Gastrocnemius medialis (tissue), 4 donors: ENCODE measurements around the gene UGT1A5. TPM values are rescaled to one million over a fixed set of nuclear protein-coding genes. Genes with fewer than 3 reads are reported as not detected.

Experiments used
- ATAC-seq, 2 donors: fragments of 150-250 bp; one replicate each; pipeline ENCODE4 v1.9.1; 2016
- DNase-seq, 2 donors: peaks; one replicate each; pipeline ENCODE4 v3.0.0-alpha.2; 2019
- H3K27ac ChIP-seq, 4 donors: fragments of 200-600 bp; sonication (generic); 1 replicate in 1 of 4; 2 replicates in 3 of 4; pipeline ENCODE4 v1.5.1; 2016 to 2018; ENCODE audit warnings: mild to moderate bottlenecking in 2 of 4, moderate library complexity in 1 of 4
- H3K27me3 ChIP-seq, 3 donors: fragments of 200-600 bp; sonication (generic) in 2 of 3; 1 replicate in 1 of 3; 2 replicates in 2 of 3; pipeline versions ENCODE4 v1.5.1 to v1.6.0; 2016 to 2019; ENCODE audit warnings: mild to moderate bottlenecking in 1 of 3, moderate library complexity in 1 of 3
- H3K36me3 ChIP-seq, 2 donors: fragments of 200-600 bp; sonication (generic) in 1 of 2; one replicate each; pipeline ENCODE4 v1.5.1; 2017 to 2018
- H3K4me1 ChIP-seq, 2 donors: fragments of 200-600 bp; sonication (generic) in 1 of 2; one replicate each; pipeline ENCODE4 v1.5.1; 2016 to 2017; ENCODE audit warnings: mild to moderate bottlenecking in 2 of 2
- H3K4me3 ChIP-seq, 4 donors: fragments of 200-600 bp; sonication (generic) in 3 of 4; 1 replicate in 1 of 4; 2 replicates in 3 of 4; pipeline ENCODE4 v1.5.1; 2016 to 2019; ENCODE audit warnings: mild to moderate bottlenecking in 2 of 4
- H3K9me3 ChIP-seq, 3 donors: fragments of 200-600 bp; sonication (generic) in 2 of 3; 1 replicate in 1 of 3; 2 replicates in 2 of 3; pipeline ENCODE4 v1.5.1; 2016 to 2019
- POLR2A ChIP-seq, 2 donors: fragments of 450-650 bp; IDR thresholded peaks; one replicate each; pipeline ENCODE4 v1.6.1; 2017; ENCODE audit warnings: antibody characterized with exemption in 2 of 2, mild to moderate bottlenecking in 2 of 2, moderate library complexity in 2 of 2
- in situ Hi-C, 4 donors: fragments of 200-750 bp; cut with MboI; loops; one replicate each; pipeline versions ENCODE4 v1.15.0 to v1.8.0; 2017; ENCODE audit warnings: low sequenced_read_pairs in 4 of 4
- intact Hi-C: fragments of 100-400 bp; cut with DNase I; formaldehyde crosslinking; loops from one replicate; pipeline ENCODE4 v1.15.1; 2023; ENCODE audit warnings: low total_unique reads
- total RNA-seq, 4 donors: library from RNA; depleted of rRNA; stranded (reverse); fragments of >200 nt; gene quantifications; one replicate each; pipeline versions ENCODE4 v1.1.0 to v1.2.3, GENCODE V29; 2016
- TF ChIP-seq, protein P1 (sequence below), 5 experiments: fragments of 450-650 bp in 3 of 5; fragments of 200-600 bp in 2 of 5; sonication (generic) in 2 of 5; IDR thresholded peaks in 4 of 5; conservative IDR thresholded peaks in 1 of 5; 1 replicate in 4 of 5; 2 replicates in 1 of 5; pipeline ENCODE4 v1.5.1; 2016 to 2019; ENCODE audit warnings: antibody characterized with exemption in 5 of 5, mild to moderate bottlenecking in 3 of 5, moderate library complexity in 3 of 5

The UGT1A5 gene
- total RNA-seq, 4 donors from 2014 or later, result not detected

DNA sequence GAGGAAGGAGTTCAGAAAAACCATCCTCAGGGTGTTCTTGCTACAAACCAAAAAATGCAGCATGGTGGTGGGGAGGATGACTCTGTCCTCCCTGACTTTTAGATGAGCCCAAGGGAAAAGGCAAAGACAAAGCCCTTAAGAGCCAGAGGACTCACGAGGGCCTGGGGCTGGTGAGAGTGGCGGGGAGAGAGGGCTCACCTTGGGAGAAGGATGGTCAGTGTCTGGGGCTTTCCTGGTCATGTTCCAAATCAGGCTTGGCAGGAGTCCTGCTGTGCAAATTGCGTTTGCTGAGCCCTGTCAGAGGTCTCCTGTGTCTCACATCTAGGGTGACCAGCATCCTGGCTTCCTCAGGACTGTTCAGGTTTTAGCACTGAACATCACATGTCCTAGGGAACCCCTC lies 52.1 kb downstream of the UGT1A5 start:
- Histone ChIP-seq H3K4me3 (no peak overlapping the region), H3K9me3 (no peaks in the 10 kb centered on the region), H3K27me3 (peaks cover 0 to 2% (median 0%) of the 10 kb centered on the region in 3 donors), H3K36me3 (no peaks in the 10 kb centered on the region), H3K4me1 (no peaks in the 10 kb centered on the region), H3K27ac (no peak overlapping the region)
- intact Hi-C loops (no loop called here), in situ Hi-C loops (no loop called here)
- ATAC-seq, result no peak
- no peak for DNase-seq
- TF ChIP-seq, protein P1, sequence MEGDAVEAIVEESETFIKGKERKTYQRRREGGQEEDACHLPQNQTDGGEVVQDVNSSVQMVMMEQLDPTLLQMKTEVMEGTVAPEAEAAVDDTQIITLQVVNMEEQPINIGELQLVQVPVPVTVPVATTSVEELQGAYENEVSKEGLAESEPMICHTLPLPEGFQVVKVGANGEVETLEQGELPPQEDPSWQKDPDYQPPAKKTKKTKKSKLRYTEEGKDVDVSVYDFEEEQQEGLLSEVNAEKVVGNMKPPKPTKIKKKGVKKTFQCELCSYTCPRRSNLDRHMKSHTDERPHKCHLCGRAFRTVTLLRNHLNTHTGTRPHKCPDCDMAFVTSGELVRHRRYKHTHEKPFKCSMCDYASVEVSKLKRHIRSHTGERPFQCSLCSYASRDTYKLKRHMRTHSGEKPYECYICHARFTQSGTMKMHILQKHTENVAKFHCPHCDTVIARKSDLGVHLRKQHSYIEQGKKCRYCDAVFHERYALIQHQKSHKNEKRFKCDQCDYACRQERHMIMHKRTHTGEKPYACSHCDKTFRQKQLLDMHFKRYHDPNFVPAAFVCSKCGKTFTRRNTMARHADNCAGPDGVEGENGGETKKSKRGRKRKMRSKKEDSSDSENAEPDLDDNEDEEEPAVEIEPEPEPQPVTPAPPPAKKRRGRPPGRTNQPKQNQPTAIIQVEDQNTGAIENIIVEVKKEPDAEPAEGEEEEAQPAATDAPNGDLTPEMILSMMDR (IDR thresholded peaks at IDR 0.05 in 4 of 5, conservative IDR thresholded peaks at IDR 0.05 in 1 of 5), result no peak
- TF ChIP-seq POLR2A (IDR thresholded peaks at IDR 0.05), result no peak

DNA sequence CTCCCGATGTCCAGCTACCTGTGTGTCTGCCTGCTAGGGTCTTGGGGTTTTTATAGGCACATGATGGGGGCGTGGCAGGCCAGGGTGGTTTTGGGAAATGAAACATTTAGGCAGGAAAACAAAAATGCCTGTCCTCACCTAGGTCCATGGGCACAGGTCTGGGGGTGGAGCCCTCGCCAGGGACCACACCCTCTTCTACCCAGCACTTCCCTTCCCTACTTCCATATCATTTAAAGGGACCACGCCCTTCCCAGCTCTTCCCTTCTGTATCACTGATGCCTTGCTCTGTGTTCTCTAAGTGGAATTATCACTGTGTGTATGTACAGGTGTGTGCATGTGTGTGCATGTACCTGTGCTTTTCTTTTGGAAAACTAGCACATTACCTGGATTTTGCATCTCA lies 53.7 kb downstream of the UGT1A5 start:
- intact Hi-C loops, result no loop called here

DNA sequence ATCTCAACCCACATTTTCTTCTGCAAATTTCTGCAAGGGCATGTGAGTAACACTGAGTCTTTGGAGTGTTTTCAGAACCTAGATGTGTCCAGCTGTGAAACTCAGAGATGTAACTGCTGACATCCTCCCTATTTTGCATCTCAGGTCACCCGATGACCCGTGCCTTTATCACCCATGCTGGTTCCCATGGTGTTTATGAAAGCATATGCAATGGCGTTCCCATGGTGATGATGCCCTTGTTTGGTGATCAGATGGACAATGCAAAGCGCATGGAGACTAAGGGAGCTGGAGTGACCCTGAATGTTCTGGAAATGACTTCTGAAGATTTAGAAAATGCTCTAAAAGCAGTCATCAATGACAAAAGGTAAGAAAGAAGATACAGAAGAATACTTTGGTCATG lies 55.4 kb downstream of the UGT1A5 start:
- intact Hi-C loops, result no loop called here
- TF ChIP-seq POLR2A (IDR thresholded peaks at IDR 0.05), result no peak
- TF ChIP-seq, protein P1 (IDR thresholded peaks at IDR 0.05 in 4 of 5, conservative IDR thresholded peaks at IDR 0.05 in 1 of 5), result no peak
- H3K27ac ChIP-seq, result no peak overlapping the region

More for the DNA sequence above, 53.7 kb downstream of the UGT1A5 start:
- Histone ChIP-seq H3K9me3 (no peaks in the 10 kb centered on the region), H3K4me1 (no peaks in the 10 kb centered on the region), H3K27me3 (peaks cover 0 to 2% (median 0%) of the 10 kb centered on the region in 3 donors), H3K27ac (no peak overlapping the region), H3K36me3 (no peaks in the 10 kb centered on the region), H3K4me3 (no peak overlapping the region)
- in situ Hi-C loops, result no loop called here
- no peak for DNase-seq
- no peak for ATAC-seq
- TF ChIP-seq, protein P1 (IDR thresholded peaks at IDR 0.05 in 4 of 5, conservative IDR thresholded peaks at IDR 0.05 in 1 of 5), result no peak
- TF ChIP-seq POLR2A (IDR thresholded peaks at IDR 0.05), result no peak

DNA sequence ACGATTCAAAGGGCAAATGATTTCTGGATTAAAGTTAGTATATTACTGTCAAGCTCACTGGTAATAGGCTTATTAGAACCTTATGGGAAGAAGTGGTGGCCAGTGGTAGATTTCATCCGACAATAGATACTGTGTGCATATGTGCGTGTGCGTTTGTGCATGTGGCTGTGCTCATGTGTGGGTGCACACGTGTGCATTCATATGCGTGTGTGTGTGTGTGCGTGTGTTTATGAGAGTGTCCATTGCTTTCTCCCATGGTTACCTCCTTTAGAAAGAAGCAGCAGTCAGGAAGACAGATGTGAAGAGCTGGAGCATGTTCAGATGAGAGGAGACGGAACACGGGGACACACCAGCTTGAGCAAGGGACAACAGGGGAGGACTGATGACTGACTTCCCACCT lies 56.6 kb downstream of the UGT1A5 start:
- no peak for TF ChIP-seq POLR2A (IDR thresholded peaks at IDR 0.05)
- TF ChIP-seq, protein P1 (IDR thresholded peaks at IDR 0.05 in 4 of 5, conservative IDR thresholded peaks at IDR 0.05 in 1 of 5), result no peak
- no peak for DNase-seq
- intact Hi-C loops (no loop called here), in situ Hi-C loops (no loop called here)
- Histone ChIP-seq H3K27me3 (peaks cover 0 to 2% (median 0%) of the 10 kb centered on the region in 3 donors), H3K4me3 (no peak overlapping the region), H3K4me1 (no peaks in the 10 kb centered on the region), H3K27ac (no peak overlapping the region), H3K36me3 (no peaks in the 10 kb centered on the region), H3K9me3 (no peaks in the 10 kb centered on the region)
- no peak for ATAC-seq

More for the DNA sequence above, 55.4 kb downstream of the UGT1A5 start:
- in situ Hi-C loops, result no loop called here
- no peak for DNase-seq
- no peak for ATAC-seq
- H3K36me3 ChIP-seq, result no peaks in the 10 kb centered on the region
- no peak overlapping the region for H3K4me3 ChIP-seq
- H3K4me1 ChIP-seq, result no peaks in the 10 kb centered on the region
- no peaks in the 10 kb centered on the region for H3K9me3 ChIP-seq
- peaks cover 0 to 2% (median 0%) of the 10 kb centered on the region in 3 donors for H3K27me3 ChIP-seq

DNA sequence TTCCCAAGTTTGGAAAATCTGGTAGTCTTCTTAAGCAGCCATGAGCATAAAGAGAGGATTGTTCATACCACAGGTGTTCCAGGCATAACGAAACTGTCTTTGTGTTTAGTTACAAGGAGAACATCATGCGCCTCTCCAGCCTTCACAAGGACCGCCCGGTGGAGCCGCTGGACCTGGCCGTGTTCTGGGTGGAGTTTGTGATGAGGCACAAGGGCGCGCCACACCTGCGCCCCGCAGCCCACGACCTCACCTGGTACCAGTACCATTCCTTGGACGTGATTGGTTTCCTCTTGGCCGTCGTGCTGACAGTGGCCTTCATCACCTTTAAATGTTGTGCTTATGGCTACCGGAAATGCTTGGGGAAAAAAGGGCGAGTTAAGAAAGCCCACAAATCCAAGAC lies 59.4 kb downstream of the UGT1A5 start:
- DNase-seq (no peak), ATAC-seq (no peak)
- Histone ChIP-seq H3K36me3 (no peaks in the 10 kb centered on the region), H3K4me3 (no peak overlapping the region), H3K27ac (no peak overlapping the region), H3K9me3 (no peaks in the 10 kb centered on the region), H3K4me1 (no peaks in the 10 kb centered on the region), H3K27me3 (peaks cover 0 to 2% (median 0%) of the 10 kb centered on the region in 3 donors)
- in situ Hi-C loops (no loop called here), intact Hi-C loops (no loop called here)
- TF ChIP-seq, protein P1 (IDR thresholded peaks at IDR 0.05 in 4 of 5, conservative IDR thresholded peaks at IDR 0.05 in 1 of 5), result no peak
- TF ChIP-seq POLR2A (IDR thresholded peaks at IDR 0.05), result no peak
